ENCODE results near the gene MTG1. TPM values are rescaled to one million over a fixed set of nuclear protein-coding genes. Genes with fewer than 3 reads are reported as not detected.

The MTG1 gene
- polyA plus RNA-seq, 4 donors = 67.4 to 124 (median 90.9) TPM

DNA sequence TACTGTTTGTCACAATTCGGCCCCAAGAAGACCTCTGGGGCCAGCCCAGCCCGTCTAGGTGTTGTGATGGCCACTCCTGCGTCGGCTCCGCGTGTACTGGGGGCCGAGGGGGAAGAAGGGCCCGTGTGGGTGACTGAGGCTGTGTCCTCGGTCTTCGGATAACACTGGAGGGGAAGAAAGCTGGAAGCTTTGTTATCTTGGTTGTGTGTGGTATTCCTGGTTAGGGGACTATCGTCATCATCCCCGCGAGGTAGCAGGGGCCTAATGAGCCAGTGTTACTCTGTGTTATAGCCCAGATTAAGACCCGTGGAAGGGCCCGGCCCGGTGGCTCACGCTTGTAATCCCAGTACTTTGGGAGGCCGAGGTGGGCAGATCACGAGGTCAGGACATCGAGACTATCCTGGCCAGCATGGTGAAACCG is 854 bp downstream of the MTG1 start:
- Histone ChIP-seq H3K27me3 (ENCODE audit: control insufficient read depth in 3 of 3, insufficient read depth in 3 of 3, low read length in 3 of 3) (no peaks in the 10 kb centered on the region), H3K27ac (ENCODE audit: low read depth in 1 of 3, low read length in 2 of 3) (peak overlapping the region; percentile 78 to 94 (median 86)), H3K36me3 (ENCODE audit: control insufficient read depth in 3 of 3, insufficient read depth in 2 of 3, low read depth in 1 of 3, low read length in 3 of 3) (peaks cover 0 to 54% (median 10%) of the 10 kb centered on the region in 3 donors), H3K9me3 (ENCODE audit: control insufficient read depth in 2 of 2, insufficient read depth in 1 of 2, low read depth in 1 of 2, low read length in 1 of 2) (no peaks in the 10 kb centered on the region), H3K4me3 (ENCODE audit: low read depth in 1 of 3, low read length in 3 of 3) (peak overlapping the region; percentile 75 to 78 (median 75)), H3K4me1 (ENCODE audit: control insufficient read depth in 3 of 3, insufficient read depth in 2 of 3, low read depth in 1 of 3, low read length in 2 of 3) (peaks cover 0 to 2% (median 0%) of the 10 kb centered on the region in 3 donors)
- peak in 1 of 2 donors; percentile 22 for DNase-seq
- 14 to 25% (median 20%) methylated on average over 21 of the region's 21 CpGs for WGBS, 3 donors
- no peak for FAIRE-seq

DNA sequence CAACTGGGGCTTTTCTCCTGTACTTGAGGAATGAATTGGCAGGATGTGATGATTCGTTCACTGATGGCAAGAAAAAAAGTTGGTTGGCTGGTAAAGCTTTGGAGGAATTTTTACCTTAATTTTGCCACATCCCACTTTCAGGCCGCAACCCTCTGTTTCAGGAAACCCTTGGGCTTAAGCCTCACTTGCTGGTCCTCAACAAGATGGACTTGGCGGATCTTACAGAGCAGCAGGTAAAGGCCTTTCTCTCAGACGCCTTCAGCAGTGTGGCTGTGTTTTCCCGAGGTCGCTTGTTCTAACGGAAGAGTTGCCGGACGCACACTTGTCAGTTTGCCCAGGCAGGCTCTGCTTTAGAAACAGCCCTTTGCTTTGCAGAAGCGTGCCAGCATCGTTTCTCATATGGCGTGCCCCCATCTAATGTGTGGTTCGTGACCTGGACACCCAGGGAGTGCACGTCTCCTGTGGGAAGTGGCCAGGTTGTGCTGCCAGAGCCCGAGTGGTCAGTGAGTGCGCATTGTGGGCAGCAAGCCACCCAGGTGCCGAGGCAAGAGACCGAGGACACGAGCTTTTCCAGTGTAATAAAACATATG is 2.2 kb downstream of the MTG1 start:
- WGBS, 3 donors = 95 to 96% (median 96%) methylated on average over 19 of the region's 19 CpGs
- Histone ChIP-seq H3K4me1 (ENCODE audit: control insufficient read depth in 3 of 3, insufficient read depth in 2 of 3, low read depth in 1 of 3, low read length in 2 of 3) (peaks cover 0 to 8% (median 3%) of the 10 kb centered on the region in 3 donors), H3K9me3 (ENCODE audit: control insufficient read depth in 2 of 2, insufficient read depth in 1 of 2, low read depth in 1 of 2, low read length in 1 of 2) (no peaks in the 10 kb centered on the region), H3K36me3 (ENCODE audit: control insufficient read depth in 3 of 3, insufficient read depth in 2 of 3, low read depth in 1 of 3, low read length in 3 of 3) (peaks cover 0 to 55% (median 8%) of the 10 kb centered on the region in 3 donors), H3K4me3 (ENCODE audit: low read depth in 1 of 3, low read length in 3 of 3) (no peak overlapping the region), H3K27ac (ENCODE audit: low read depth in 1 of 3, low read length in 2 of 3) (no peak overlapping the region), H3K27me3 (ENCODE audit: control insufficient read depth in 3 of 3, insufficient read depth in 3 of 3, low read length in 3 of 3) (no peaks in the 10 kb centered on the region)
- DNase-seq (no peak), FAIRE-seq (no peak)

DNA sequence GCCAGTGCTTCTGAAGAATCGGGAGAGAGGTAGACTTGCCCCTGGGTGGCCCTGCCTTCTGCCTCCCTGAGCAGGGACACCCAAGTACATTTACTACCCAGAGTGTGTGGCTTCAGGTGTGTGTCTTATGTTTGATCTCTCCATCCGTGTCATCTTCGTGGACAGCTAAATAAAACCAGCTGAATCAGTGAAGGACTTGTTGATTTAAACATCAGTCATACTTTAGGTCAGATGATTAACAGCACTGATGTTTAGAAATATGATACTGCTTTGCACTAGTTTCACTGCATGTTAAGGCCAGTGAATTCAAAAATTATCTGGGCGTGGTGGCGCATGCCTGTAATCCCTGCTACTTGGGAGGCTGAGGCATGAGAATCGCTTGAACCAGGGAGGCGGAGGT is 4.0 kb downstream of the MTG1 start:
- Histone ChIP-seq H3K9me3 (ENCODE audit: control insufficient read depth in 2 of 2, insufficient read depth in 1 of 2, low read depth in 1 of 2, low read length in 1 of 2) (no peaks in the 10 kb centered on the region), H3K4me1 (ENCODE audit: control insufficient read depth in 3 of 3, insufficient read depth in 2 of 3, low read depth in 1 of 3, low read length in 2 of 3) (peaks cover 0 to 8% (median 3%) of the 10 kb centered on the region in 3 donors), H3K36me3 (ENCODE audit: control insufficient read depth in 3 of 3, insufficient read depth in 2 of 3, low read depth in 1 of 3, low read length in 3 of 3) (peaks cover 0 to 66% (median 7%) of the 10 kb centered on the region in 3 donors), H3K27me3 (ENCODE audit: control insufficient read depth in 3 of 3, insufficient read depth in 3 of 3, low read length in 3 of 3) (no peaks in the 10 kb centered on the region), H3K27ac (ENCODE audit: low read depth in 1 of 3, low read length in 2 of 3) (no peak overlapping the region), H3K4me3 (ENCODE audit: low read depth in 1 of 3, low read length in 3 of 3) (no peak overlapping the region)
- no peak for DNase-seq
- FAIRE-seq = no peak
- WGBS, 3 donors = 97 to 99% (median 98%) methylated on average over 7 of the region's 7 CpGs

DNA sequence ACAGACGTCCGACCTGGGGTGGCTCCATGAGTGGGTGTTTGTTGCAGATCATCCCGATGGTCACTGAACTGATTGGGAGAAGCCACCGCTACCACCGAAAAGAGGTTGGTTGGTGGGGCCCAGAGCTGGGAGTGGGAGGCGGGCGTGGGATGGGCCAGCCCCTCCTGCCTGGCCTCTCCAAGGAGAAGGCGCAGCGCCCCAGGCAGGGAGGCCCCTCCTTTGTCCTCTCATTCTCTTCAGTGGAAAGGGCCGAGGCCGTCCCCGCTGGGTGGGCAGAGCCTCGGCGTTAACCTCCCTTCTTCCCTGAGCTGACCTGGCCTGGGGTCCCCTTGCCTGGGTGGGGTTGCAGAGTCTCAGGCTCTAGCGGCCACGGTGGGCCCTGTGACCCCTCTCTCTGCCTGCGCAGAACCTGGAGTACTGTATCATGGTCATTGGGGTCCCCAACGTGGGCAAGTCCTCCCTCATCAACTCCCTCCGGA is 5.2 kb downstream of the MTG1 start:
- H3K4me3 ChIP-seq (ENCODE audit: low read depth in 1 of 3, low read length in 3 of 3) = no peak overlapping the region
- WGBS, 3 donors = 95 to 97% (median 96%) methylated on average over 18 to 19 of the region's 19 CpGs
- H3K9me3 ChIP-seq (ENCODE audit: control insufficient read depth in 2 of 2, insufficient read depth in 1 of 2, low read depth in 1 of 2, low read length in 1 of 2) = no peaks in the 10 kb centered on the region
- H3K36me3 ChIP-seq (ENCODE audit: control insufficient read depth in 3 of 3, insufficient read depth in 2 of 3, low read depth in 1 of 3, low read length in 3 of 3) = peaks cover 0 to 75% (median 10%) of the 10 kb centered on the region in 3 donors
- H3K27ac ChIP-seq (ENCODE audit: low read depth in 1 of 3, low read length in 2 of 3) = no peak overlapping the region
- H3K27me3 ChIP-seq (ENCODE audit: control insufficient read depth in 3 of 3, insufficient read depth in 3 of 3, low read length in 3 of 3) = no peaks in the 10 kb centered on the region
- DNase-seq = no peak
- no peak for FAIRE-seq
- peaks cover 0 to 7% (median 3%) of the 10 kb centered on the region in 3 donors for H3K4me1 ChIP-seq (ENCODE audit: control insufficient read depth in 3 of 3, insufficient read depth in 2 of 3, low read depth in 1 of 3, low read length in 2 of 3)

DNA sequence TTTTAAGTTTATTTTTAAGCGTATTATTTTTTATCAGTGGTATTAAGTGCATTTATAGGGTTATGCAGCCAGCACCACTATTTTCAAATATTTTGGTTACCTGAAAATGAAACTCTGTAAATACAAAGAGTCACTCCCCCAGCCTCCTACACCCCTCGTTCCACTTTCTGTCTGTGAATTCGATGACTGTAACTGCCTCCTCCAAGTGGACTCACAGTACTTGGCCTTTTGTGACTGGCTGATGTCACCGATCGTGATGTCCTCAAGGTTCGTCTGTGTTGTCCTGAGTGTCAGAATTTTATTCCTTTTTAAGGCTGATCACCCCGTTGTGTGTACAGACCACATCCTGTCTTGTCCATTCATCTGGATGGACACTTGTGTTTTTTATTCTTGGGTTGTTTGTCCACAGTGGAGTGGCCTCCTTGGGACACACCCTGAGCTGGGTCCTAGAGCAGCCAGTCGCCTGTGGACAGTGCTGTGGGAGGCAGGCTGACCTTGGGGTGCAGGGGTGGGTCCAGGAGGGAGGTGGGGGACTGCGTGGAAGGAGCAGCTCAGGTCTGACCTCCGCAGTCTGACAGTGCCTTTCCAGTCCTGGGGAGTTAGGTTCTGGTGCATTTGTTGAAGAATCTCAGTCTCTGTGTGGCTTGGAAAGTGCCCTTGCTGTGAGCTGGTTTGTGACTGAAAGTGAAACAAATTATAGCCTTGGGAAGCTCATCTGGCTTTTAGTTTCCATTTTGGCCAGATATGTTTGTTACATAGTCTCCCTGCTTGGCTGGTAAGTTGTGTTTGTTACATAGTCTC is 6.9 kb downstream of the MTG1 start:
- Histone ChIP-seq H3K4me1 (ENCODE audit: control insufficient read depth in 3 of 3, insufficient read depth in 2 of 3, low read depth in 1 of 3, low read length in 2 of 3) (peaks cover 0 to 7% (median 3%) of the 10 kb centered on the region in 3 donors), H3K9me3 (ENCODE audit: control insufficient read depth in 2 of 2, insufficient read depth in 1 of 2, low read depth in 1 of 2, low read length in 1 of 2) (no peaks in the 10 kb centered on the region), H3K27ac (ENCODE audit: low read depth in 1 of 3, low read length in 2 of 3) (peak overlapping the region in 2 of 3 donors; percentile 12 to 94), H3K4me3 (ENCODE audit: low read depth in 1 of 3, low read length in 3 of 3) (no peak overlapping the region), H3K36me3 (ENCODE audit: control insufficient read depth in 3 of 3, insufficient read depth in 2 of 3, low read depth in 1 of 3, low read length in 3 of 3) (peaks cover 0 to 69% (median 10%) of the 10 kb centered on the region in 3 donors), H3K27me3 (ENCODE audit: control insufficient read depth in 3 of 3, insufficient read depth in 3 of 3, low read length in 3 of 3) (no peaks in the 10 kb centered on the region)
- no peak for FAIRE-seq
- DNase-seq = peak in 1 of 2 donors; percentile 19
- WGBS, 3 donors = 55 to 68% (median 58%) methylated on average over 10 of the region's 10 CpGs

DNA sequence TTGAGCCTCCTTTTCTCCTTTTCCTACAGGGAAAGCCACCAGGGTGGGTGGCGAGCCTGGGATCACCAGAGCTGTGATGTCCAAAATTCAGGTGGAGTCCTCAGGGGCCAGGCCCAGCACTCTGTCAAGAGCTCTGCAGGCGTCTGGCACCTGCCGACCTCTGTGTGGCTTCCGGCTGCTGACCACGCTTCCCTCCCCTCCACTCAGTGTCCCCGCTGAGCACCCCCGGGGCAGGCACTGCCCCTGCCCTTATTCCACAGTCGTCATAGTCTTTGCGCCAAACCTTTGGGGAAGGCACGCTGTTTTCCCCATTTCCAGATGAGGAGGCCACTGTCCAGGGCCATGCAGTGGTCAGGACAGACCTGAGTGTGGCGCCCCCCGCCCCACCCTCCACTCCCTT is 7.5 kb downstream of the MTG1 start:
- DNase-seq = no peak
- Histone ChIP-seq H3K4me1 (ENCODE audit: control insufficient read depth in 3 of 3, insufficient read depth in 2 of 3, low read depth in 1 of 3, low read length in 2 of 3) (peaks cover 0 to 7% (median 3%) of the 10 kb centered on the region in 3 donors), H3K27ac (ENCODE audit: low read depth in 1 of 3, low read length in 2 of 3) (peak overlapping the region in 2 of 3 donors; percentile 12 to 94), H3K9me3 (ENCODE audit: control insufficient read depth in 2 of 2, insufficient read depth in 1 of 2, low read depth in 1 of 2, low read length in 1 of 2) (no peaks in the 10 kb centered on the region), H3K4me3 (ENCODE audit: low read depth in 1 of 3, low read length in 3 of 3) (no peak overlapping the region), H3K36me3 (ENCODE audit: control insufficient read depth in 3 of 3, insufficient read depth in 2 of 3, low read depth in 1 of 3, low read length in 3 of 3) (peaks cover 0 to 65% (median 10%) of the 10 kb centered on the region in 3 donors), H3K27me3 (ENCODE audit: control insufficient read depth in 3 of 3, insufficient read depth in 3 of 3, low read length in 3 of 3) (no peaks in the 10 kb centered on the region)
- FAIRE-seq = no peak
- WGBS, 3 donors = 84 to 93% (median 91%) methylated on average over 8 to 12 of the region's 12 CpGs

DNA sequence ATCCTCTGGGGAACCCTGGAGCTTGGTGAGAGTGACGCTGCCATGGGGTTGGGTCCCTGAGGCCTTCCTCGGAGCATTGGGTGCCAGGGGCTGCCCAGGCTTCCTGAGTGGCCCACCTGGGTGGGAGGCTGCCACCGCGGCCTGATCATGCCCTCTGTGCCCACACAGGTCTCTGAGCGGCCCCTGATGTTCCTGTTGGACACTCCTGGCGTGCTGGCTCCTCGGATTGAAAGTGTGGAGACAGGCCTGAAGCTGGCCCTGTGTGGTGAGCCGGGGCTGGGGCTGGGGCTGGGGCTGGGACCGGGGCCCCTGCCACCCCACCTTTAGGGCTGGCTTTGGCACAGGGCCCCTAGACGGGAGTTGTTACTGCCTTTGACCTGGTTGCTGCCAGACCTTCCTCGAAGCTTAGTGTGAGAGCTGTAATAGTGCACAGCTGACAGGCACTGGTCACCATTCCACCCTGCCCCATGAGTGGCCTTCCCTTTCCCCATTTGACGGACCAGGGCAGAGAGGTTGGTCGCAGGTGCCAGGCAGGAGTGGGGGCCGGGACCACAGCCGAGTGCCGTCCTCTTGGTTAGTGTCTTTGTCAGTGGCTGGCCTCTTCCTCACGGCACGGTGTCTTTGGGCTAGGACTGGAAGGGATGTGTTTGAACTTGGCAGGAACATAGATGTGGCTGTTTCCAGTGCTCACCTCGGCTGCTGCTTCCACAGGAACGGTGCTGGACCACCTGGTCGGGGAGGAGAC is 8.2 kb downstream of the MTG1 start:
- Histone ChIP-seq H3K4me3 (ENCODE audit: low read depth in 1 of 3, low read length in 3 of 3) (no peak overlapping the region), H3K4me1 (ENCODE audit: control insufficient read depth in 3 of 3, insufficient read depth in 2 of 3, low read depth in 1 of 3, low read length in 2 of 3) (peaks cover 0 to 7% (median 3%) of the 10 kb centered on the region in 3 donors), H3K27me3 (ENCODE audit: control insufficient read depth in 3 of 3, insufficient read depth in 3 of 3, low read length in 3 of 3) (no peaks in the 10 kb centered on the region), H3K27ac (ENCODE audit: low read depth in 1 of 3, low read length in 2 of 3) (peak overlapping the region in 2 of 3 donors; percentile 12 to 94), H3K36me3 (ENCODE audit: control insufficient read depth in 3 of 3, insufficient read depth in 2 of 3, low read depth in 1 of 3, low read length in 3 of 3) (peaks cover 0 to 62% (median 11%) of the 10 kb centered on the region in 3 donors), H3K9me3 (ENCODE audit: control insufficient read depth in 2 of 2, insufficient read depth in 1 of 2, low read depth in 1 of 2, low read length in 1 of 2) (no peaks in the 10 kb centered on the region)
- no peak for DNase-seq
- FAIRE-seq = no peak
- WGBS, 3 donors = 95 to 97% (median 97%) methylated on average over 21 of the region's 21 CpGs

DNA sequence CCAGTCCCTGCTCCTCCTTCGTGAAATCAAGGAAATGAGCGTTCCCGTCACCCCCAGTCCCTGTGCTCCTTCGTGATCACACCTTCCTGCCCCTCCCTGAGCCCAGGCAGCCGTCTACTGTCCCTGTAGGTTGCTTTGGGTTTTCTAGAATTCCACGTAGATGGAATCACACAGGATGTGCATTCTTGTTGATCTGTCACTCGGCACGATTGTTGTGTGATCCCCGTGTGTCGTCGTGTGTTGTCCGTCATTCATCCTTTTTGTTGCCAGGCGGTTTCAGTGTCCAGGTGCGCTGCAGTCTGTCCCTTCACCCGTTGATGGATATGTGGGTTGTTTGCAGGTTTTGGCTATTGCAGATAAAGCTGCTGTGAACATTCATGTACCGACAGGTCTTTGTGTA is 9.4 kb downstream of the MTG1 start:
- Histone ChIP-seq H3K36me3 (ENCODE audit: control insufficient read depth in 3 of 3, insufficient read depth in 2 of 3, low read depth in 1 of 3, low read length in 3 of 3) (peaks cover 0 to 58% (median 12%) of the 10 kb centered on the region in 3 donors), H3K27ac (ENCODE audit: low read depth in 1 of 3, low read length in 2 of 3) (no peak overlapping the region), H3K4me1 (ENCODE audit: control insufficient read depth in 3 of 3, insufficient read depth in 2 of 3, low read depth in 1 of 3, low read length in 2 of 3) (peaks cover 0 to 7% (median 3%) of the 10 kb centered on the region in 3 donors), H3K27me3 (ENCODE audit: control insufficient read depth in 3 of 3, insufficient read depth in 3 of 3, low read length in 3 of 3) (no peaks in the 10 kb centered on the region), H3K4me3 (ENCODE audit: low read depth in 1 of 3, low read length in 3 of 3) (no peak overlapping the region), H3K9me3 (ENCODE audit: control insufficient read depth in 2 of 2, insufficient read depth in 1 of 2, low read depth in 1 of 2, low read length in 1 of 2) (no peaks in the 10 kb centered on the region)
- FAIRE-seq (no peak), DNase-seq (no peak)
- 87 to 89% (median 88%) methylated on average over 16 of the region's 16 CpGs for WGBS, 3 donors
